ENCODE measurements around the gene PRDM16.

PRDM16 gene

DNA sequence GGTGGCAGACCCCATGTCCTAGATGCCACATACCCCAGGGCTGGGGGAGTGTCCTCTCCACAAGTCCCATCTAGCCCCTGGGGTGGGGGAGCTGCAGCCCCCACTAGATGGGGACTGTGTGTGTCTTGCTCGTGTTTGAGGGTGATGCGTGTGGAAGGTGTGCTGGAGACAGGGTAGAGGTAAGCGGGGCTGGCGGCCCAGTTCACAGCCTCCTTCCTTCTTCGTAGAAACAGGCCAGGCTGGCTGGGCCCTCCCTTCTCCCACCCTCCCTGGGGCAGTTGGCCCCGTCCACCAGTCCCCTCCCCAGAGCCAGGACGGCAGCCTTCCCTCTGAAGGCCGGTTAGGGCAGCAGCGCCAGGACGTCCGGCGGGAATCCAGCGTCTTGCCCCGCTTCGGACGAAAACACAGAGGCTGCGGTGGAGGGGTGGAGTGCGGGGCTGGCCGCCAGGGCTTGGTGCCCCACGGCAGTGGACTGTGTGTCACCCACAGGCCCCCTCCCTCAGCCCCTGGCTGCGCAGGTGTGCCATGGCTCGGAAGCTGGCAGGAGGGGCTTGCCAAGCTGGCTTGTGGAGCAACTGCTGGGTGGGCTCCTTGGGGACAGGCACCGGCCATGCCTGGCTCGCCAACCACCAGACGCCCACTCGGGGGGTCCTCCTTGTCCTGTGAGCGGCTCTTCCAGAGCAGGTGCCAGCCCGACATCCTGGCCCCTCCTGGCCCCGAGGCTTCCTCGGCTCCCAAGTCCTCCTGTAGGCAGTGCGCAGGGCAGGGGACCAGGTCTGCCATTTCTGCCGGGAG lies 3.6 kb downstream of the PRDM16 start:
- Histone ChIP-seq H3K4me3 (ENCODE audit: low read length) (no peak overlapping the region), H3K4me1 (ENCODE audit: insufficient read depth, low read length) (no peaks in the 10 kb centered on the region), H2AFZ (ENCODE audit: low read depth, low read length) (no peak overlapping the region), H3K9me3 (ENCODE audit: low read length) (no peaks in the 10 kb centered on the region), H3K36me3 (ENCODE audit: insufficient read depth, low read length) (no peaks in the 10 kb centered on the region), H3K27me3 (ENCODE audit: insufficient read depth, low read length) (peaks cover 87% of the 10 kb centered on the region)

- Histone ChIP-seq H3K4me1 (ENCODE audit: insufficient read depth, low read length) (no peaks in the 10 kb centered on the region), H3K36me3 (ENCODE audit: insufficient read depth, low read length) (no peaks in the 10 kb centered on the region), H3K27me3 (ENCODE audit: insufficient read depth, low read length) (peaks cover 87% of the 10 kb centered on the region), H2AFZ (ENCODE audit: low read depth, low read length) (no peak overlapping the region), H3K4me3 (ENCODE audit: low read length) (no peak overlapping the region), H3K9me3 (ENCODE audit: low read length) (no peaks in the 10 kb centered on the region)
These were observed 4.1 kb downstream of the PRDM16 start for GRCh38 chr1:3073186-3073488.

- Histone ChIP-seq H3K36me3 (ENCODE audit: insufficient read depth, low read length) (no peaks in the 10 kb centered on the region), H2AFZ (ENCODE audit: low read depth, low read length) (no peak overlapping the region), H3K4me3 (ENCODE audit: low read length) (no peak overlapping the region), H3K4me1 (ENCODE audit: insufficient read depth, low read length) (no peaks in the 10 kb centered on the region), H3K9me3 (ENCODE audit: low read length) (no peaks in the 10 kb centered on the region), H3K27me3 (ENCODE audit: insufficient read depth, low read length) (peaks cover 89% of the 10 kb centered on the region)
These were observed 4.7 kb downstream of the PRDM16 start for GRCh38 chr1:3073489-3074296.

DNA sequence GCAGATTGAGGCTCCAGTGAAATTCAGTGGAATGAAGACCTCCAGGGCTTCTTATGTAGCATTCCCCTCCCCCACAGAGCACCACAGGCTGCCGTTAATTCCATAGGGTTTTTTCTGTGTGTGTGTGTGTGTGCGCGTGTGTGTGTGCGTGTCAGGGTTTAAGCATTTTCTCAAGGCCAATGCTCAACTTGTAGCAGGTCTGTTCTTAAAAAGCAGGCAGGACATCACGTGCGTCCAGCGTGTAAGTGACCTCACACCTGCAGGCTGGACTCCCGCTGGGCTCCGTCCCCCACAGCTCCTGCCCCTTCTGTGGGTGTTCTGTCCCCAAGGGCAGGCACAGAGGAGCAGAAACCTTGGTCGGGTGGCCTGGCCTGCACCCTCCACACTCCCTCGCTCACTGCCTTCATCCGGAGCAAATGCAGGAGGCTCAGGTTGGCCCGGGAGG lies 5.3 kb downstream of the PRDM16 start:
- no peak overlapping the region for H2AFZ ChIP-seq (ENCODE audit: low read depth, low read length)
- H3K4me3 ChIP-seq (ENCODE audit: low read length): no peak overlapping the region
- no peaks in the 10 kb centered on the region for H3K9me3 ChIP-seq (ENCODE audit: low read length)
- H3K27me3 ChIP-seq (ENCODE audit: insufficient read depth, low read length): peaks cover 93% of the 10 kb centered on the region
- H3K4me1 ChIP-seq (ENCODE audit: insufficient read depth, low read length): no peaks in the 10 kb centered on the region
- no peaks in the 10 kb centered on the region for H3K36me3 ChIP-seq (ENCODE audit: insufficient read depth, low read length)

DNA sequence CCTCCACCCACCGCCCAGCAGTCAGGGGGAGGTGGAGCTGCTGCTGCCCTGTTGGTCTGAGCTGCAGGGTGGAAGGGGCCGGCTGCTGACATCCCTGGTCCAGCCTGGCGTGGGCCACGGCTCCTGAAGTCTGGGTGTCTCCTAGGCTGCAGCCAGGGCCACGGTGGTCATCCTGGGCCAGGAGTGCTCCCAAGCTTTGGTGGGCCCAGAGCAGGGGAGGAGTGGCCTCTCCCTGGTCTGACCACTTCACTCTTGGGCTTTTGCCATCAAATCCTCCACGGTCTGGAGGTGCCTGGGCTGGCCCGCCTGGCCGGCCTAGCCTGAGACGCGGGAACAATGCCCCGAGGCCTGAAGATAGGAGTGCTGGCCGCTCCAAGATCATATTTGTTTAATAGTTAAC lies 5.8 kb downstream of the PRDM16 start:
- H3K4me3 ChIP-seq (ENCODE audit: low read length): no peak overlapping the region
- H3K9me3 ChIP-seq (ENCODE audit: low read length): no peaks in the 10 kb centered on the region
- H3K36me3 ChIP-seq (ENCODE audit: insufficient read depth, low read length): no peaks in the 10 kb centered on the region
- H3K4me1 ChIP-seq (ENCODE audit: insufficient read depth, low read length): no peaks in the 10 kb centered on the region
- no peak overlapping the region for H2AFZ ChIP-seq (ENCODE audit: low read depth, low read length)
- H3K27me3 ChIP-seq (ENCODE audit: insufficient read depth, low read length): peaks cover 94% of the 10 kb centered on the region

DNA sequence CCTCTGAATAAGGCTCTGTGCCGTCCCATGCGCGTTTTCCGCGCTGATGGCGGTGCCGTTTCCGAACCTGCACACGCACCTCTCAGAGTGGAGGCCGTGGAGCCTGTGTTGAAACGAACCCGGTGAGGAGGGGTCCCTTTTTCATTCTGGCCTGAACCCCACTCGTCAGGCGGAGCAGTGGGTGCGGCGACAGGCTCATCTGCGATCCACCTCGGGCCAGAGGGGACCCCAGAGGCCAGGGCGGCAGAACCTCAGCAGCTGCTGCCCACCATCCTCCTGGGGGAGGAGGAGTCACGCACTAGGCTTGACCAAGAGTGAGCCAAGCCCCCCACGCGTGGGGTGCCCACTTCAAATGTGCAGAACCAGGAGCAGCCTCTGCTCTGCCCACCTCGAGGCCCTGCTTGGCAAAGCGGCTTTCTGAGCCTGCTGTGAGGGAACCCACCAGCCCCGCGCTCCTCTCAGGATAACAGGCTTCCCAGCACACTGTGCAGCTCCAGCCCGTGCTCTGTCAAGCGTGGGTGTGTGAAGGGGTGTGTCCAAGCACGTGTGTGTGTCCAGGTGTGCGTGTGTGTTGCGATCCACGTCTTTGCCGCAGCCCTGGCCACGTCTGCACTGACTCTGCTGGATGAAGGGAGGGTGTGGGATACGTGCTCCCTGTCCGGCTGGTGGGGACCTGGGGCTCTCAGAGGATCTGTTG lies 6.8 kb downstream of the PRDM16 start:
- Histone ChIP-seq H3K4me1 (ENCODE audit: insufficient read depth, low read length) (no peaks in the 10 kb centered on the region), H3K4me3 (ENCODE audit: low read length) (no peak overlapping the region), H3K36me3 (ENCODE audit: insufficient read depth, low read length) (no peaks in the 10 kb centered on the region), H2AFZ (ENCODE audit: low read depth, low read length) (no peak overlapping the region), H3K27me3 (ENCODE audit: insufficient read depth, low read length) (peaks cover 93% of the 10 kb centered on the region), H3K9me3 (ENCODE audit: low read length) (no peaks in the 10 kb centered on the region)

DNA sequence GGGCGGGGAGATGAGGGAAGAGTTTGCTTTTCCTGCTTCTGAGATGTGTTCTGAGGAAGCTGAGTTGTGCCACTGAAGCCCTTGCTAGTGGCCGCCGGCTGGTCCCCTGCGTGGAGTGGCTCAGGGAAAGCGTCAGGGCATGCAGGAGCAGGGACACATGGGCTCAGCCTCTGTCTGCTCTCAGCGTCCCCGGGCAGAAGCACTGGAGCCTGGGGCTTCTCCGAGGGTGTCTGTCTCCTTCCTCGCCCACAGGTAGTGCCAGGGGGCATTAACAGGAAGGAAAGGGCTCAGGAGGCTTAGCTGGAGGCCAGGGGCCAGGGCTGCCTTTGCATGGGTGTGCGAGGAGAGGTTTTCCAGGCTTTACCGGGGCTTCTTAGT lies 7.3 kb downstream of the PRDM16 start:
- no peaks in the 10 kb centered on the region for H3K36me3 ChIP-seq (ENCODE audit: insufficient read depth, low read length)
- no peaks in the 10 kb centered on the region for H3K9me3 ChIP-seq (ENCODE audit: low read length)
- peaks cover 87% of the 10 kb centered on the region for H3K27me3 ChIP-seq (ENCODE audit: insufficient read depth, low read length)
- no peak overlapping the region for H3K4me3 ChIP-seq (ENCODE audit: low read length)
- no peak overlapping the region for H2AFZ ChIP-seq (ENCODE audit: low read depth, low read length)
- H3K4me1 ChIP-seq (ENCODE audit: insufficient read depth, low read length): no peaks in the 10 kb centered on the region

DNA sequence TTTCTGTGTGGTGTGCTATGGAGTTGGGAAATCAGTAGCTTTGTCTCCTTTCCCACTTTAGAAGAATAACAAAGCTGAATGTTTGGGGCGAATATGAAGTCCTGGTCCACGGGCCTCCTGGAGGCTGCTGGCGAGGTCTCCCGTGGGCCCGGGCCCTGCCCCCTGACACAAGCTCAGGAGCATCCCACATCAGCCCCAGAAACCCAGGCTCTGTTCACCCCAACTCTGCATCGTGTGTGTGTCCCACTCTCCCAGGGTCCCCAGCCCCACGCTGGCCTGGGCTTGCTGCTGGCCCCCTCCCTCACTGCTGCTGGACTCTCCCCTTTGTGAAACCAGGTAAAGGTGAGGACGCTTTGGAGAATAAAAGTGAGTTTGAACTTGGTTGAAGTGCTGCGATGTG lies 8.1 kb downstream of the PRDM16 start:
- H3K4me1 ChIP-seq (ENCODE audit: insufficient read depth, low read length): no peaks in the 10 kb centered on the region
- no peak overlapping the region for H2AFZ ChIP-seq (ENCODE audit: low read depth, low read length)
- H3K36me3 ChIP-seq (ENCODE audit: insufficient read depth, low read length): no peaks in the 10 kb centered on the region
- H3K27me3 ChIP-seq (ENCODE audit: insufficient read depth, low read length): peaks cover 80% of the 10 kb centered on the region
- no peak overlapping the region for H3K4me3 ChIP-seq (ENCODE audit: low read length)
- no peaks in the 10 kb centered on the region for H3K9me3 ChIP-seq (ENCODE audit: low read length)

DNA sequence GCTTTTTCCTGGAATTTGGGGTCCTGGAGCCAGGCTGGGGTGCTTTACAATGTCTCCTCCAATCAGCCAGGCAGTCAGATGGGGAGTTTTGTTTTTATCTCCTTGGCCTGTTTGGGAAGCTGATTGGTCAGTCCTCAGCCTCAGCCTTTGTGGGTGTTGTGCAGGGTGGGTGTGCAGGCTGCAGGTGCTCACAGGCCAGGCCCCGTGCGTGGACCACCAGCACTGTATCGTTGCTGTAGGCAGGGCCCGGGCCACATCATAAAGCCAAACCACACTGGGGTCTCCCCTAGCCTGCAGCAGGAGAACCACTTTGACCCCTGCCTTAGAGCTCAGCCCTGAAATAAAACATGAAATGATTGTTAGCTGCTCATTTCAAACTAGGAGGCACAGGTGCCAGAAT lies 8.6 kb downstream of the PRDM16 start:
- H2AFZ ChIP-seq (ENCODE audit: low read depth, low read length): no peak overlapping the region
- no peaks in the 10 kb centered on the region for H3K9me3 ChIP-seq (ENCODE audit: low read length)
- H3K27me3 ChIP-seq (ENCODE audit: insufficient read depth, low read length): peaks cover 75% of the 10 kb centered on the region
- no peaks in the 10 kb centered on the region for H3K4me1 ChIP-seq (ENCODE audit: insufficient read depth, low read length)
- H3K4me3 ChIP-seq (ENCODE audit: low read length): no peak overlapping the region
- no peaks in the 10 kb centered on the region for H3K36me3 ChIP-seq (ENCODE audit: insufficient read depth, low read length)

GRCh38 chr1:3078430-3078861 lies 9.4 kb downstream of the PRDM16 start:
- H3K9me3 ChIP-seq (ENCODE audit: low read length): no peaks in the 10 kb centered on the region
- H2AFZ ChIP-seq (ENCODE audit: low read depth, low read length): no peak overlapping the region
- H3K4me3 ChIP-seq (ENCODE audit: low read length): no peak overlapping the region
- H3K27me3 ChIP-seq (ENCODE audit: insufficient read depth, low read length): peaks cover 71% of the 10 kb centered on the region
- H3K36me3 ChIP-seq (ENCODE audit: insufficient read depth, low read length): no peaks in the 10 kb centered on the region
- no peaks in the 10 kb centered on the region for H3K4me1 ChIP-seq (ENCODE audit: insufficient read depth, low read length)

- Histone ChIP-seq H3K4me1 (ENCODE audit: insufficient read depth, low read length) (no peaks in the 10 kb centered on the region), H3K9me3 (ENCODE audit: low read length) (no peaks in the 10 kb centered on the region), H3K36me3 (ENCODE audit: insufficient read depth, low read length) (no peaks in the 10 kb centered on the region), H3K4me3 (ENCODE audit: low read length) (no peak overlapping the region), H2AFZ (ENCODE audit: low read depth, low read length) (no peak overlapping the region), H3K27me3 (ENCODE audit: insufficient read depth, low read length) (peaks cover 71% of the 10 kb centered on the region)
These were observed 9.9 kb downstream of the PRDM16 start for GRCh38 chr1:3078871-3079270.

DNA sequence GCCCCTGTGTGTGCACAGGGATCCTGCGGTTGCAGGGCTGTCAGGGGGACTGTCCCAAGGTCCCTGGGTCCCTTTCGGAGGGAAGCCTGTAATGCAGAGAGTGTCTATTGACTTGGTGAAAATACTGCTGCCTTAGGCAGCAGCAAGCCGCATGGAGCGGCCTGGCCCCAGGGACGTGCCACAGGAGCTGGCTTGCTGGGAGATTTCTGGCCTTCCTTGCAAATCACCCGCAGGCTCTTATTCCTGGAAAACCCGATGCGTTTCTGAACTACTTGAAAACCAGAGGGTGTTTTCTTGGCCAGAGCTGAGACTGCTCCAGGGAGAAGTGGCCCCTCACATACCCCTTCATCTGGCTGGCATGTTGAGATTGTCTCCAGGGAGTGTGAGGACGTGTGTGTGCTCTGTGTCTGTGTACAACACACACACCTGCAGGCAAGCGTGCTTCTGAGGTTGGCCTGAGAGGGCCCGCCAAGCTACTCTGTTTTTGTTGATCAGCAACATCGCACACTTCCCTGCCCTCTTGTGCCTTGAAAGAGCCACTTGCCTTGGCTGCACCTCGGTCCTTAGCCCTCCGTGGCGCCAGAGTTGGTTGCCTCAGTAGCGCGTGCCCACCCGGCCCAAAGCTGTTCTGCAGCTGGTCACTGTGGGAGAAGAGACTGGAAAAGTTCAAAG lies 10.5 kb downstream of the PRDM16 start:
- Histone ChIP-seq H3K9me3 (ENCODE audit: low read length) (no peaks in the 10 kb centered on the region), H3K27me3 (ENCODE audit: insufficient read depth, low read length) (peaks cover 69% of the 10 kb centered on the region), H3K4me1 (ENCODE audit: insufficient read depth, low read length) (no peaks in the 10 kb centered on the region), H3K4me3 (ENCODE audit: low read length) (no peak overlapping the region), H2AFZ (ENCODE audit: low read depth, low read length) (no peak overlapping the region), H3K36me3 (ENCODE audit: insufficient read depth, low read length) (no peaks in the 10 kb centered on the region)
